Mammary epithelial cell (primary cell): ENCODE results near the gene SBF1.

Source experiments
- CTCF ChIP-seq, 2 donors: IDR thresholded peaks in 1 of 2; conservative IDR thresholded peaks in 1 of 2; 2 replicates each; pipeline ENCODE4 v1.5.1; 2011 to 2012; ENCODE audit warnings: inconsistent platforms in 2 of 2, low read length in 2 of 2, mild to moderate bottlenecking in 2 of 2, control low read depth in 1 of 2, low read depth in 1 of 2; ENCODE audit not compliant: insufficient read depth in 1 of 2; ENCODE audit errors: extremely low read depth in 1 of 2
- EZH2 ChIP-seq: IDR thresholded peaks from 2 replicates; pipeline ENCODE4 v1.6.1; 2012; ENCODE audit warnings: low read length, inconsistent platforms, borderline replicate concordance

GRCh38 chr22:50506611-50507420, 32.0 kb upstream of the SBF1 start:
- TF ChIP-seq CTCF (conservative IDR thresholded peaks at IDR 0.05 in 1 of 2, IDR thresholded peaks at IDR 0.05 in 1 of 2; ENCODE audit: extremely low read depth in 1 of 2, insufficient read depth in 1 of 2, low read depth in 1 of 2, low read length in 2 of 2) (no peak), EZH2 (no peak)
